OCI-LY1 (cell line): ENCODE results near the gene PREB.

Experiments
- H2AFZ ChIP-seq: fragments of 200-600 bp; sonication (generic), shearing (Covaris generic); 2 replicates; pipeline ENCODE4 v1.6.0; 2014; ENCODE audit warnings: antibody characterized with exemption, mild to moderate bottlenecking, low read length
- H3F3A ChIP-seq: fragments of 200-600 bp; sonication (generic), shearing (Covaris generic); 2 replicates; pipeline ENCODE4 v1.6.0; 2014; ENCODE audit warnings: mild to moderate bottlenecking, antibody characterized with exemption, low read length, moderate library complexity; ENCODE audit not compliant: insufficient read depth
- H3K27ac ChIP-seq: fragments of 200-600 bp; sonication (generic); 2 replicates; pipeline ENCODE4 v1.5.1; 2014; ENCODE audit warnings: low read length, mixed run types, mild to moderate bottlenecking, low read depth; ENCODE audit not compliant: poor library complexity, severe bottlenecking
- H3K27me3 ChIP-seq: fragments of 200-600 bp; sonication (generic); 2 replicates; pipeline ENCODE4 v1.6.0; 2014; ENCODE audit warnings: antibody characterized with exemption, mild to moderate bottlenecking, low read length, moderate library complexity; ENCODE audit not compliant: insufficient read depth
- H3K36me3 ChIP-seq: fragments of 200-600 bp; sonication (generic); 2 replicates; pipeline ENCODE4 v1.6.1; 2014; ENCODE audit warnings: mild to moderate bottlenecking, antibody characterized with exemption, low read length, moderate library complexity, mixed read lengths; ENCODE audit not compliant: insufficient read depth
- H3K4me1 ChIP-seq: fragments of 200-600 bp; sonication (generic); 2 replicates; pipeline ENCODE4 v1.5.1; 2014; ENCODE audit warnings: mild to moderate bottlenecking, low read length, moderate library complexity; ENCODE audit not compliant: insufficient read depth, severe bottlenecking
- H3K4me2 ChIP-seq: fragments of 200-600 bp; sonication (generic), shearing (Covaris generic); 2 replicates; pipeline ENCODE4 v1.6.1; 2014; ENCODE audit warnings: low read length
- H3K4me3 ChIP-seq: fragments of 200-600 bp; sonication (generic); 2 replicates; pipeline ENCODE4 v1.5.1; 2014; ENCODE audit warnings: low read length, low read depth, mild to moderate bottlenecking, mixed read lengths; ENCODE audit not compliant: poor library complexity, severe bottlenecking
- H3K79me2 ChIP-seq: fragments of 200-600 bp; shearing (Covaris generic); 2 replicates; pipeline ENCODE4 v1.6.1; 2016; ENCODE audit warnings: mixed run types, low read length, mixed read lengths; ENCODE audit not compliant: insufficient read depth
- H3K9ac ChIP-seq: fragments of 200-600 bp; sonication (generic), shearing (Covaris generic); 2 replicates; pipeline ENCODE4 v1.6.1; 2014; ENCODE audit warnings: mild to moderate bottlenecking, low read length, mixed read lengths
- H3K9me2 ChIP-seq: fragments of 200-600 bp; sonication (generic), shearing (Covaris generic); 2 replicates; pipeline ENCODE4 v1.6.1; 2014; ENCODE audit warnings: low read depth, mild to moderate bottlenecking, low read length, mixed read lengths
- H3K9me3 ChIP-seq: fragments of 200-600 bp; shearing (Covaris generic); 2 replicates; pipeline ENCODE4 v1.6.1; 2014; ENCODE audit warnings: low read length, mixed read lengths
- H4K20me1 ChIP-seq: fragments of 200-600 bp; sonication (generic), shearing (Covaris generic); 2 replicates; pipeline ENCODE4 v1.6.0; 2016; ENCODE audit warnings: mild to moderate bottlenecking, low read length; ENCODE audit not compliant: insufficient read depth
- CTCF ChIP-seq: fragments of 200-600 bp; sonication (generic), shearing (Covaris generic); IDR thresholded peaks from 2 replicates; pipeline ENCODE4 v1.5.1; 2017; ENCODE audit warnings: mild to moderate bottlenecking, antibody characterized with exemption, low read length, moderate library complexity, mixed read lengths
- EZH2 ChIP-seq: fragments of 200-600 bp; sonication (generic), shearing (Covaris generic); IDR thresholded peaks from 2 replicates; pipeline ENCODE4 v1.8.0; 2017; ENCODE audit warnings: borderline replicate concordance, mixed run types, mild to moderate bottlenecking, antibody characterized with exemption, low read length, moderate library complexity, mixed read lengths

Gene PREB, protein sequence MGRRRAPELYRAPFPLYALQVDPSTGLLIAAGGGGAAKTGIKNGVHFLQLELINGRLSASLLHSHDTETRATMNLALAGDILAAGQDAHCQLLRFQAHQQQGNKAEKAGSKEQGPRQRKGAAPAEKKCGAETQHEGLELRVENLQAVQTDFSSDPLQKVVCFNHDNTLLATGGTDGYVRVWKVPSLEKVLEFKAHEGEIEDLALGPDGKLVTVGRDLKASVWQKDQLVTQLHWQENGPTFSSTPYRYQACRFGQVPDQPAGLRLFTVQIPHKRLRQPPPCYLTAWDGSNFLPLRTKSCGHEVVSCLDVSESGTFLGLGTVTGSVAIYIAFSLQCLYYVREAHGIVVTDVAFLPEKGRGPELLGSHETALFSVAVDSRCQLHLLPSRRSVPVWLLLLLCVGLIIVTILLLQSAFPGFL

GRCh38 chr2:27133905-27134780, at the start of gene PREB:
PREB (minus strand) TSS chr2:27134636; CDS start chr2:27134421, 215 bp downstream.
- H3K4me1 ChIP-seq = peaks cover 15% of the 10 kb centered on the region
- H3K9me3 ChIP-seq = no peaks in the 10 kb centered on the region
- no peak within 1 kb of the TSS for H2AFZ ChIP-seq
- no peaks in the 10 kb centered on the region for H3K79me2 ChIP-seq
- H3K9me2 ChIP-seq = no peaks in the 10 kb centered on the region
- TF ChIP-seq EZH2 (no peak), CTCF (peak; percentile 48)
- peak within 1 kb of the TSS; percentile 91 for H3K9ac ChIP-seq
- H3K4me3 ChIP-seq = peak within 1 kb of the TSS; percentile 86
- H3K27ac ChIP-seq = no peak within 1 kb of the TSS
- no peaks in the 10 kb centered on the region for H3F3A ChIP-seq
- H4K20me1 ChIP-seq = no peaks in the 10 kb centered on the region
- 0 out of 2 replicates have a peak, but pooled peaks cover 6% of the 10 kb centered on the region for H3K27me3 ChIP-seq
- peaks cover 34% of the 10 kb centered on the region for H3K36me3 ChIP-seq
- H3K4me2 ChIP-seq = peak within 1 kb of the TSS; percentile 72

DNA sequence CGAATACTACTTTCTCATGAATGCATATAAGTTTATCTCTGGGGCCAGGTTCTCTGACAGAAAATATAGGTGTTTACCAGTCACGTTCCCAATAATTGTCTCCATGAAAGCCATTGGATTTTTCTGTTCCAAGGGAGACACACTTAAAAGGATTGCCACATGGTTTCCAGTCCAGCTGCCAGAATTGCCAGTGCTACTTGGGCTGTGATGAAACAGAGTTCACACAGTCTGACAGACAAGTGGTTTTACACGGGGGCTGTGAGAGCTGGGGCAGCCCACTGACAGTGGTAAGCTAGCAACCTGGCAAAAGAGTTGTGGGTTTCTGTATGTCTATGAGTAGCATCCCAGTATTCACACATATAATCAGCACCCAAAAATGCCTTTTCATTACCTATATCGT, 49.7 kb upstream of the PREB start:
- Histone ChIP-seq H3F3A (no peaks in the 10 kb centered on the region), H3K79me2 (no peaks in the 10 kb centered on the region), H3K27ac (no peak overlapping the region), H3K36me3 (no peaks in the 10 kb centered on the region), H3K9ac (no peak overlapping the region), H2AFZ (no peak overlapping the region), H3K27me3 (no peaks in the 10 kb centered on the region), H4K20me1 (no peaks in the 10 kb centered on the region), H3K4me3 (no peak overlapping the region), H3K4me1 (no peaks in the 10 kb centered on the region), H3K9me2 (no peaks in the 10 kb centered on the region), H3K4me2 (no peak overlapping the region), H3K9me3 (no peaks in the 10 kb centered on the region)
- no peak for TF ChIP-seq EZH2
- no peak for TF ChIP-seq CTCF

DNA sequence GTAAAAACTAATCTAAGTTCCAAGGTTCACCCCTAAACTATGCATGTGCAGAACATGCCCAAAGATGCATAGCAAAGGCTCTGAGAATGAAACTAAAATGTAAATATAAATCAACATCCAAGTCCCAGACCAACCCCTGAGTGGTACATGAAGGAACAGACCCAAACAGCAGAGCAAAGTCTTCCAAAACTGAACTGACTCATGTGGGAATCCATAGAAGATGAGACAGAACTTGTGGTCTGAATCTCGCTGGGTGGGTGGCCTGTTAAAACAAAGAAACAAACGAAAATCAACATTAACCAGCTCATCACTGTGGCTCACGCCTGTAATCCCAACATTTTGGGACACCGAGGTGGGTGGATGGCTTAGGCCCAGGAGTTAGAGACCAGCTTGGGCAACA, 47.9 kb upstream of the PREB start:
- no peaks in the 10 kb centered on the region for H3K79me2 ChIP-seq
- no peaks in the 10 kb centered on the region for H3F3A ChIP-seq
- H4K20me1 ChIP-seq = no peaks in the 10 kb centered on the region
- H3K9ac ChIP-seq = no peak overlapping the region
- H3K9me2 ChIP-seq = no peaks in the 10 kb centered on the region
- H3K27ac ChIP-seq = no peak overlapping the region
- no peaks in the 10 kb centered on the region for H3K27me3 ChIP-seq
- no peaks in the 10 kb centered on the region for H3K4me1 ChIP-seq
- no peak overlapping the region for H2AFZ ChIP-seq
- no peaks in the 10 kb centered on the region for H3K36me3 ChIP-seq
- TF ChIP-seq EZH2 (no peak), CTCF (no peak)
- no peaks in the 10 kb centered on the region for H3K9me3 ChIP-seq
- no peak overlapping the region for H3K4me2 ChIP-seq
- H3K4me3 ChIP-seq = no peak overlapping the region
